GM18951 (cell line): ENCODE results near the gene CRIM1.

Source experiments
- POLR2A ChIP-seq: IDR thresholded peaks from 4 replicates; pipeline ENCODE4 v1.6.1; 2011; ENCODE audit warnings: mild to moderate bottlenecking; ENCODE audit not compliant: insufficient read length, insufficient read depth; ENCODE audit errors: extremely low read depth
- in situ Hi-C: fragments of 300-500 bp; cut with MboI; formaldehyde crosslinking; loops from one replicate; pipeline ENCODE4 v1.12.0; 2022; ENCODE audit warnings: low sequenced_read_pairs, mixed read lengths, inconsistent platforms; ENCODE audit not compliant: unreplicated experiment

The CRIM1 gene

DNA sequence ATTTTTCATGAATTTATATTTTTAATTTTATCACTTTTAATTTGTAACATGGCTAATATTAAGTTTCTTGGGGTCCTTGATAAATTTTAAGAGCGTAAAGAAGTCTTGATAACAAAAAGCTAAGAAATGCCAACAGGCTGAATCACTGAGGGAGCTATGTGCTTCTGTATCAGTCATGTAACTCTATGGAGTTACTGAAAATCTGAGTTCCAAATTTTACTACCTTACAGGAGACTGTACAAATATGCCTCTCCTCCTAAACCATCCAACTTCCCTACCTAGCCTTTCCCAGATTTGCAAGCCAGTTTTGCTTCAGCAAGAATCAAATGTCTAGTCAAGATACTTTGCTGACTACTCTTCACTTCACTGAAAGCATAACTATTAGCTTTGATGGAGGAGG, 206.7 kb downstream of the CRIM1 start:
- no peak for TF ChIP-seq POLR2A
- in situ Hi-C loops: no loop called here

- TF ChIP-seq POLR2A: no peak
- in situ Hi-C loops: no loop called here
Measured at GRCh38 chr2:36562973-36563532, 207.5 kb downstream of the CRIM1 start.

DNA sequence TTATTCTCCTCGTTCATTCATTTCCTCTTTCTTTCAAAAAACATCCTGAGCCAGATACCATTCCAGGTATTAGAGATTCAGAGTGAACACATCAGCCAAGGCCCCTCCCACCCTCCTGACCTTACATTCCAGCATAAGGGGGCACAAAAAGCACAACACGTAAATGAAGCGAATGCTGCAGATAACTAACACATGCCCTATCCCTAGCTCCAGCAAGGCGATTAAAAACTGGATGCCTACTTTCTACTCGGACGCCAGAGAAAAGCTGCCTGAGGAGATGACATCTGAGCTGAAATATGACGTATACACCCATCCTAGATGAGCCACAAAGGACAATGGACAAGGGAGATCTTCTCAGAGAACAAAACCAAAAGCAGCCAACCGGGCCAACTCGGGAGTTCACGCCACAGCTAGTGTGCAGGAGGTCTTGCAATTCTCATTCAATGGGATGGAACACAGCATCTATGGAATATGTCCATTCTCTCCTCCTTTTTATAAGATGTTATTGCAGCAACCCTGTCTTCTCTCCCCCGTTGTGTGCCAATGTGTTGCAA, 208.9 kb downstream of the CRIM1 start:
- no peak for TF ChIP-seq POLR2A
- in situ Hi-C loops: no loop called here

- TF ChIP-seq POLR2A: no peak
- in situ Hi-C loops: no loop called here
Measured at GRCh38 chr2:36565712-36566111, 210.1 kb downstream of the CRIM1 start.

- no peak for TF ChIP-seq POLR2A
- in situ Hi-C loops: no loop called here
Measured at GRCh38 chr2:36566887-36567286, 211.3 kb downstream of the CRIM1 start.

- in situ Hi-C loops: no loop called here
- TF ChIP-seq POLR2A: no peak
Measured at GRCh38 chr2:36567711-36568408, 212.3 kb downstream of the CRIM1 start.

DNA sequence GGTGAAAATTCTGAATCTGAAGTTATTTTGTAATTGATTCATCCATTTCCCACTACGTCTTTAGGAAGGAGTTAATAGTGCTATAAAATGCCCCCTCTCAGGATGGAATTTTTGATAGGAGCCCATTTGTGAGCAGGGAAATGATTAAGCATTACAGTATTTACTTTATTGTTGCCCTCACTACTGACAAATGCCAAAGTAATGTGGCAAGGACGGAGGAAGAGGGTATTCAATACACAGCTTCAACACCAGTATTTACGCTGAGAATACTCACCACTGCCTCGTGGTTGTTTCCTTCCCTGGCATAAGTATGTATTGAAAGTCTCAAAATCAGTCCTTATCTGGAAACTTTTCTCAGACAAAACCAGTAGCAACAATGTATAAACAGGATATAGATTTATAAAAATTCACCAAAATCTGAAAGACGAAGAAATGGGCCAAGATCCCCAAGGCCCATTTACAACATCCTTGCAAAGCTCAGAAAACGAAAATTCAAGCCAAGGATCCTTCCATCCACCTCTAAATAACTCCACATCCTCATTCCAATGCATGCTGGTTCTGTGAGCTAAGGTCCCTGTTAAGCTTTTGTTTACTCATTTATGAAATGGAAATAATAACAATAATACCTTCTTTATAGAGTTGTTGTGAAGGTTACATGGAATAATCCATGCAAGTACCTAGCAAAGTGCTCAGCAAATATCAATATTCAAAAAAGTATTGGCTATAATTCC, 213.1 kb downstream of the CRIM1 start:
- no peak for TF ChIP-seq POLR2A
- in situ Hi-C loops: no loop called here

GRCh38 chr2:36569267-36569856, 213.8 kb downstream of the CRIM1 start:
- no peak for TF ChIP-seq POLR2A
- in situ Hi-C loops: no loop called here

DNA sequence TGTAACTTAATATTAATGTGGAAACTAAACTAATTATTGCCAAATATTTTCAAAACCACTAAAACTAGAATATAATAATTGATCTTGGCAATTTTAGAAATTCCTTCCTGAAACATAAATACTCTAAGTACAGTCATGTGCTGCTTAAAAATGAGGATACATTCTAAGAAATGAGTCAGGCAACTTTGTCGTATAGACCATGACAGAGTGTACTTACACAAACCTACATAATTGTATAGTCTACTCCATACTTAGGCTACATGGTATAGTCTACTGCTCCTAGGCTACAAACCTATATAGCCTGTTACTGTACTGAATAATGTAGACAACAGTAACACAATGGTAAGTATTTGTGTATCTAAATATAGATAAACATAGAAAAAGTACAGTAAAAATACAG, 214.8 kb downstream of the CRIM1 start:
- in situ Hi-C loops: no loop called here

DNA sequence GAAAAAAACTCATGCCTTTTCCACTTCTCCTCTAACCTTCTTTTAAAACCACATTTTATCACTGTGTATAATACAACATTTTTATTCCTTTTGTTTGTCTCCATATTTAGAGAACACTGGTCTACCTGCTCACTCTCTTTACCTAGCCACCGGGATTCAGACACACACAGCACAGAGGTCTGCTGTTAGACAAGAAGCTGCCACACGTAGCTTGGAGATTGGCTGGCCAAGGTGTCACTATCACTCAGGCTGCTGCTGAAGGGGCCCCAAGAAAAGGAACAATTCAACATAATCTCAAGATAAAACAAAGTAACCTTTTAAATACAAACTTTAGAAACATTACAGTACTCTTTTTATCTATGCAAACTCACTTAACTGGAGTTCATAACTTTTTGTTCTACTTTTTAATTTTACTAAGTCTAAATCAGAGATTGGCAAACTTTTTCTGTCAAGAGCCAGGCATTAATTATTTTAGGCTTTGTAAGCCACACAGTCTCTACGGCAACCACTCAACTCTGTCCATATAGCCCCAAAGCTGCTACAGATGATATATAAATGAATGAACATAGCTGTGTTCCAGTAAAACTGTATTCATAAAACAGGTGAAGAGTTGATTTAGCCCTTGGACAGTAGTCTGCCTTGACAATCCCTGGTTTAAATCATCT, 216.6 kb downstream of the CRIM1 start:
- no peak for TF ChIP-seq POLR2A
- in situ Hi-C loops: no loop called here

More for the DNA sequence above, 214.8 kb downstream of the CRIM1 start:
- no peak for TF ChIP-seq POLR2A

- TF ChIP-seq POLR2A: no peak
- in situ Hi-C loops: no loop called here
Measured at GRCh38 chr2:36572719-36573059, 217.1 kb downstream of the CRIM1 start.

GRCh38 chr2:36573165-36573564, 217.6 kb downstream of the CRIM1 start:
- TF ChIP-seq POLR2A: no peak
- in situ Hi-C loops: no loop called here

- in situ Hi-C loops: no loop called here
- no peak for TF ChIP-seq POLR2A
Measured at GRCh38 chr2:36574560-36574959, 219.0 kb downstream of the CRIM1 start.

- in situ Hi-C loops: no loop called here
Measured at GRCh38 chr2:36577884-36578283, 222.3 kb downstream of the CRIM1 start.

More at GRCh38 chr2:36577884-36578283, 222.3 kb downstream of the CRIM1 start:
- no peak for TF ChIP-seq POLR2A
